Right forelimb (tissue), 1 donor: ENCODE measurements around the gene NELL2.

Source experiments
- DNase-seq: peaks from one replicate; pipeline ENCODE4 v3.0.0-alpha.2; 2018

NELL2 gene

DNA sequence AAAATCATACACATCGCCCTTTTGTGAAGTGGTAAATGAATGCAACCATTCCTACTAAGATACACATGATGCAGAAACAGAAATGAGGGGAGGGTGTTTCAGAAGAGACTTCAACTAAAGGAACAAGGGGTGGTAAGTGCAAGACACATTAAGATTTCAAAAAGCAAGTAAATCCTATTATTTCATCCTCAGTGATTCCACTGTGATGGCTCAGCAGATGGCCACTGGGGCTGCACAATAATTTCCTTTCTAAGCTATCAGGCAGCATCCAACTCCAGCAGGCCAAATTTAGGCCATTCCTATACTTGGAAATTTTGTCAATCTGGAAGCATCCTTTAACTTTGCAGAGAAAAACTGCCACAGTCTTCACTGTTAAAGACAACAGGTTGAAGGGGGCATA lies 272.4 kb downstream of the NELL2 start:
- no peak for DNase-seq

DNA sequence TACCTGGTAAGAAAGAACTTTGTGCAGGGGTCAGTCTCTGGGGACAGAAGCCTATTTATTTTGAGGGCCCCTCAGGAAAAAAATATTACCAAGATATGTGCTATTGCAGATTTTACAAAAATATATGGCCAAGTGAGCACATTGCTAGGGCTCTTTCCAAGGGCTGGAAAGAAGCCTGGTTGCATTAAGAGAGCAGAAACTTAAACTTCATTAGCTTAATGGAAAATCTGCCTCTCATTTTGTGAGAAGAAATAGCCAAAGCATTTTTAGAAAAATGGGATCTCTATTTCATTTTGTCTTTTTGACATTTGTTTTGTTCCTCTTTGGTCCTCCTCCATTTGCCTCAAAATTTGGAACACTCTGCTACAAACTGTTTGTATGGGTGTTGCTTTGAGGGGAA lies 283.5 kb downstream of the NELL2 start:
- no peak for DNase-seq

GRCh38 chr12:44589697-44590096 lies 286.4 kb downstream of the NELL2 start:
- no peak for DNase-seq

DNA sequence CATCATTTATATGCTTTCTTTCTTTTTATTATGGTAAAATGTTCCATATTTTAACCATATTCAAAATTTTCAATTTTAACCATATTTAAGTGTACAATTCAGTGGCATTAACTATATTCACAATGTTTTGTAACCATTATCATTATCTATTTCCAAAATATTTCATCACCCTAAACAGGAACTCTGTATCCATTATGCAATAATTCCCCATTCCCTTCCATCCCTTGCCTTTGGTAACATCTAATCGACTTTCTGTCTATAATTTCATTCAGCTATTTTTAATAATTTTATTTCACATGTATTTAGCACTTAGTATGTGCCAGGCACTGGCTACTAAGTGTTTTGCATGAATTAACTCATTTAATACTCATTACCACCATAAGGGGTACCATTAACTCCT lies 287.5 kb downstream of the NELL2 start:
- DNase-seq = no peak

DNA sequence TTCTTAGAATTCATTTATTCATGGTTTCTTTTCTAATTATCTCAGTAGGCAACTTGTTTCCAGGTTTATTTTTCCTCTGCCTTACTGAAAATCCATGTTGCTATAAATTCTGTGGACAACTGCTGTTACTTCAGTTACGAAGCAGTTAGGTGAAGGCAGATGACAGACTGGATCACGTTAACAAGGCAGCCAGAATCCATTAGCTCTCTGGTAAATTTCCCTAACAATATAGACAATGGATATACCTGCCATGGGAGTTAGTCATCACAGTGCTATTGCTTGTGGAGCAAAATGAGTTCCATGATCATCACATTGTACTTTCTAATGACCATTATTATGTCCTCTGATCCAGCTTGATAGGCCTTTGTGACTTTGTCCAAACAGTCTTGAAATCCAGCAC lies 291.5 kb downstream of the NELL2 start:
- DNase-seq = no peak

DNA sequence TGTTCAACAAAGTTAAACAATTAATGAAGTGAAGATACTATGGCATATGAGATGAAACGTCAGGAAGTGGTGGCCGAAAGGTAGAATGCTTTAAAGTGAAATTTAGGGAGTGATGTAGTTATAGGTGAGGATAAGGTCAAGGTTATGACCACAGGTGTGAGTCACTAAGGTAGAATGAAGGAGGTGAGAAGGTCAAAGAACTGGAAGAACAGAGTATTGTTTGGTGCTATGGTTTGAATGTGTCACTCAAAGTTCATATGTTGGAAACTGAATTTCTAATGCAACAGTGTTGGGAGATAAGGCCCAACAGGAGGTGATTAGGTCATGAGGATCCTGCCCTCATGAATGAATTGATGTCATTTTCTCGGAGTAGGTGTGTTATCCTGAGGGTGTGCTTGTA lies 293.6 kb downstream of the NELL2 start:
- DNase-seq = no peak

DNA sequence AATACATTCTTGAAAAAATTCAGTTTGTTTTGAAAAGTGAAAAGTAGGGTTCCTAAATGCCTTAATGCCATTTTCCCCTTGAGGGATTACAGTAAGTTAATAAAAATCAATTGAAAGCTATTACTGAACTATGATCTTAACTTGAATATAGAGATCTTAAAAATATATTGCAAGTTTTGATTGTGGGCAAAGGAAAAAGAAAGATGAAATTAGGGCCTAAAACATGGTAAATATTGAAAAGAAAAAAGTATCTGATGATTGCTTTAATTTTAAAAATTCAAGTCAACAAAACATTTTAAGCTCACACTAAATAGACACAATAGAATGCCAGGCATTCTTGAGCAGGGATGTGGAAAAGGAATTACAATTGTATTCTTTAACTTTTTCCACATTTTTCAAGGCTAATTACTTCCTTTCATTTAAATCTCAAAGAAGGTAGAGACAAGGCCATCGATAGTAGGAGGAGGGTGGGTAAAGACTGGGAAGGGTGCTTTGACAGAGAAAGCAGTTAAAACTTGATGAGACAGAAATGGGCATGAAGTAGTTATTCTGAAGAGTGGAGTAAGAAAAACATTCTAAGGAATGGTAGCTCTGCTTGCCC lies 294.4 kb downstream of the NELL2 start:
- DNase-seq = no peak

- no peak for DNase-seq
These were observed 301.5 kb downstream of the NELL2 start for GRCh38 chr12:44574586-44574985.

- DNase-seq = no peak
These were observed 302.4 kb downstream of the NELL2 start for GRCh38 chr12:44573723-44574122.

DNA sequence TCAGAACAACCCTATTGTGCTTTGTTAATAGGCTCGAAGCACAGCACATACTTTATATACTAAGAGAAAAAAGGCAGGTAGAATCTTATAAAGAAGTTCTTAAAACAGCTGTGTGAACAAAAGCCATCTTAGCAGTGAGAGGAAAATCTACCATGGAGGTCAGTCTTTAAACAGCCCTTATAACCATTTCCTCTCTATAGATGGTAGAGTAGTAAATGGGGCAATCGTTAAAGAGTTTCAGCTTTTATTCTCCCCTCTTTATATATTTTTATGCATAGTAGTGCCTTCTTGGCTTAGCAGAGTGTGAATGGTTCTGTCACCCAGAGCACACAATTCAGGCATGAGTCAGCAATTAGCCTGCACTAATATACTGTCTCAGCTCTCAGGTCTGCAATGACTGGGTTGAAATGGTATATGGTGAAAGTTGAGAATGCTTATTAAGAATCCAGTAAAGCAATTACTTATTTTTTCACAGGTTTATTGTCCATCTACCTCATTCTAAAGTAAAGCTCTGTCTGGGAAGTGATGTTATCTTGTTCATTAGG lies 305.0 kb downstream of the NELL2 start:
- DNase-seq = no peak

GRCh38 chr12:44570036-44570583 lies 306.0 kb downstream of the NELL2 start:
- no peak for DNase-seq

- no peak for DNase-seq
These were observed 311.0 kb downstream of the NELL2 start for GRCh38 chr12:44565163-44565562.

- no peak for DNase-seq
These were observed 312.6 kb downstream of the NELL2 start for GRCh38 chr12:44563486-44563885.

GRCh38 chr12:44558340-44559100 lies 317.6 kb downstream of the NELL2 start:
- no peak for DNase-seq

DNA sequence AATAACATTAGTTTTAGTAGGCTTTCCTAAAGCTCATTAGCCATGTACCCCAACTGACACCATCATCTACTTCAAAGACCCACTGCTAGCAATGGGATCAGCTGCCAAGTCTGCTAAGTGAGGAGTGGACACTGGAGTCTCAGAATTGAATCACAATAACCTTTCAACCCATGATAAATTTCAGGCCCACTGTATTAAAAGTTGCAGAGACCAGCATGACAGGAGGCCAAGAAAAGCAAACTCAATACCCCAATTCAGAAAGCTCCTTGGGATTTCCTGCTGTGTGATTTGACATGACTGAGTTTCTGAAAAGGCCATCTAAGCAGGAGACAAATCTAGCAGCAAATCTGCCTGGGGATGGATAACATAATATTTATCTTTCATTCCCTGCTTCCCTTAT lies 320.7 kb downstream of the NELL2 start:
- DNase-seq = no peak

DNA sequence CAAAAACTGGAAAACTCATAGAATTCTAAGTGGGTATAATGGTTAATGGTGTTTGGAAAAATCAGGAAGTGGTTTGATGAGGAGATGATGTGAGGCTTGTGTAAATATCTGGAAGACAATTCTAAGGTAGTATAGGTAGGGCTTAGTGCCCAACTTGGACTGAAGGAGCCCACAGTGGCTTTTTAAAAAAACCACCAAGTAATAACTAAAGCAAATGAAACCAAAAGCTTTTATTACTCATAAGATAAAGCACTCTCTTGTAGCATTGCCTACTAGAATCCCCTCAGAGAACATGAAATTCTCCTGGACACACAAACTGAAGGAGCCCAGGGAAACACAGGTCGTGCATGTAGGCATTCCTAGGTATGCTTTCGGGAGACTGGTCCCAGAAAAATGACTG lies 324.5 kb downstream of the NELL2 start:
- DNase-seq = no peak

DNA sequence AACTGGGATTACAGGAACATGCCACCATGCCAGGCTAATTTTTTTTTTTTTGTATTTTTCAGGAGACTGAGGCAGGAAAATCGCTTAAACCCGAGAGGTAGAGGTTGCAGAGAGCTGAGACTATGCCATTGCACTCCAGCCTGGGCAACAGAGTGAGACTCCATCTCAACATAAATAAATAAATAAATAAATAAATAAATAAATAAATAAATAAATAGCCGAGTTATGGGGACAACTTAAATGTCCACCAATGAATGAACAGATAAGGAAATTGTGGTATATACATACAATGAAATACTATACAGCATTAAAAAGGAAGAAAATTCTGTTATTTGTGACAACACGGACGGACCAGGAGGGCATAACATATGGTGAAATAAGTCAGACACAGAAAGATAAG lies 325.7 kb downstream of the NELL2 start:
- DNase-seq = no peak

- no peak for DNase-seq
These were observed 330.1 kb downstream of the NELL2 start for GRCh38 chr12:44546060-44546459.

DNA sequence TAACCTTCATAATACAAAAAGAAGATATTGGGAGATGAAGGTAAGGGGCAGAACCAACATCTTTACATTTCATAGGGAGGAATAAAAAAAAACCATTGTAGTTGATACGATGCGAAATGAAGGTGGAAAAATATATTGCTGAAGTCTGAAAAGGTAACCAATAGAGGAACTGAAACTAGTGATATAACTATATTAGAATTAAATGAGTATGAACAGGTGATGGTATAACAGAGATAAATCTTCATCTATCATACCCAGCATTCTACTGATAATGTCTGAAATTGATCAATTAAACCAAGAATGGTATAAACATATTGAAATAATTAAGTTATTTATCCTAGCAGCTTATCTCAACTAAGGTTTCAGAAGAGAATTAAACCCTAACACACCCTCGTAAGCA lies 332.1 kb downstream of the NELL2 start:
- DNase-seq = no peak

DNA sequence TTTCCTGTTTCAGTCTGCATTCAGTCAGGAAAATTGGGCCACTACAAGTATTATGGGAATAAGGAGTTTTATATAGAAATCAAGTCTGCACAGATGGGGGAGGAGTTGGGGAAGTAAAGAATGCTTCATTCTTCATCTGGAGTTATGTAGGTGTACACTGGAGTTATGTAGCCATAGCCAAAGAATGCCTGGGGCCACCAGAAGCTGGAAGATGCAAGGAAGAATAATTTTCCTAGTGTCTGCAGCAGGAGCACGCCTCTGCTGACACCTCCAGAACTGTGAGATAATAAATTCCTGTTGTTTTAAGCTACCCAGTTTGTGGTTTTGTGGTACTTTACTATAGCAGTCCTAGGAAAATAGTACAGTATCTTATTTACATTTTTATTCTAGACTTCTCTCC lies 333.4 kb downstream of the NELL2 start:
- no peak for DNase-seq

DNA sequence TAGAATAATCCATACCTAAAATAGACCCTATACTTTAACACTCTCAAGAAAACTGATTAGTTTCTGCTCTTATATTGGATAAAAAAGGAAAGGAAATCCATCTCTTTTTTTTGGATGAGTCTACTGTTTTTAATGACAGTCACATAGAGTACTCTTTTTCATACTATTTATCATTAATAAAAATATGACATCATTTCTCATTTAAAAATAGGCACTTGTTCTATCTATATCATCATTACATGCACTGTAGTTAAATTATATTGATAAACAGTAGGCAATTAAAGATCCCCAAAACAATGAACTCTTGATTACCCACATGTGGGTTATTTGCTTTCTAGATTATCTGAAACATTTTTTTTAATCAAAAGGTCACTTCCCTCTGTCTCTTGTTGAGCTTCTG lies 338.8 kb downstream of the NELL2 start:
- DNase-seq = no peak

DNA sequence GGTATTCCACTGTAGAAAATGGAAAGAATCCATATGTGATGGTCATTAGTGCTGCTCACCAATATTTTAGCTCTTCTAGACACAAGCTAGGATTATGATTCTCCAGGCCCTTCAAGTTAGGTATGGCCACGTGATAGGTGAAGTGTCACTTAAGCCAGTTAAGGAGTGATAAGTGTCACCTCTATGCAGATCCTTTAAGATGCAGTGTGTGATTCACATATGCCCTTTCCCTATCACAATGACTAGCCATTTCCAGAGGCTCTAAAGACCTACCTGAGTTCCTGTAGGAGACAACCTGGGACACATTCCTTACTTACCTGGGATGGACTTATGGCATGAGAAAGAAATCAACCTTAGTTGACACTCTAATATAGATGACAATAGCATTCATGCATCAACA lies 343.2 kb downstream of the NELL2 start:
- DNase-seq = no peak

- no peak for DNase-seq
These were observed 344.7 kb downstream of the NELL2 start for GRCh38 chr12:44531320-44531971.

- DNase-seq = no peak
These were observed 349.4 kb downstream of the NELL2 start for GRCh38 chr12:44526655-44527182.
